Peyer's patch (tissue), 4 donors: ENCODE data around the gene TBL3. TPM values are rescaled to one million over a fixed set of nuclear protein-coding genes. Genes with fewer than 3 reads are reported as not detected.

Experiments used
- DNase-seq, 3 donors: peaks; one replicate each; pipeline ENCODE4 v3.0.0-alpha.2; 2017 to 2019
- H3K27ac ChIP-seq, 4 donors: fragments of 200-600 bp; sonication (generic); one replicate each; pipeline ENCODE4 v1.5.1; 2016 to 2019
- H3K27me3 ChIP-seq, 2 donors: fragments of 200-600 bp; sonication (generic); one replicate each; pipeline ENCODE4 v1.5.1; 2019
- H3K36me3 ChIP-seq, 3 donors: fragments of 200-600 bp; sonication (generic); one replicate each; pipeline ENCODE4 v1.5.1; 2016 to 2019
- H3K4me1 ChIP-seq, 4 donors: fragments of 200-600 bp; sonication (generic); one replicate each; pipeline ENCODE4 v1.5.1; 2016 to 2019
- H3K4me3 ChIP-seq, 4 donors: fragments of 200-600 bp; sonication (generic); 1 replicate in 3 of 4; 2 replicates in 1 of 4; pipeline ENCODE4 v1.5.1; 2016 to 2019; ENCODE audit warnings: mild to moderate bottlenecking in 1 of 4
- H3K9me3 ChIP-seq, 4 donors: fragments of 200-600 bp; sonication (generic); one replicate each; pipeline ENCODE4 v1.5.1; 2016 to 2019; ENCODE audit warnings: mild to moderate bottlenecking in 1 of 4
- CTCF ChIP-seq, 6 experiments: fragments of 450-650 bp in 4 of 6; fragments of 200-600 bp in 2 of 6; sonication (generic) in 1 of 6; IDR thresholded peaks; one replicate each; pipeline ENCODE4 v1.5.1; 2017 to 2019; ENCODE audit warnings: antibody characterized with exemption in 6 of 6, mild to moderate bottlenecking in 3 of 6, moderate library complexity in 1 of 6
- POLR2A ChIP-seq, 2 donors: fragments of 450-650 bp; IDR thresholded peaks; one replicate each; pipeline ENCODE4 v1.5.1; 2017; ENCODE audit warnings: antibody characterized with exemption in 2 of 2, mild to moderate bottlenecking in 2 of 2, moderate library complexity in 2 of 2
- total RNA-seq, 4 donors: library from RNA; depleted of rRNA; stranded (reverse); fragments of >200 nt; gene quantifications; one replicate each; pipeline ENCODE4 v1.1.0, GENCODE V29; 2016

TBL3 gene
- total RNA-seq, 4 donors from 2014 or later: 19.8 to 50.8 (median 39.1) TPM

- Histone ChIP-seq H3K27me3 (peaks cover 0 to 18% of the 10 kb centered on the region in 2 donors), H3K27ac (no peak overlapping the region), H3K4me3 (peak overlapping the region in 2 of 4 donors; percentile 7 to 16), H3K9me3 (no peaks in the 10 kb centered on the region), H3K4me1 (peaks cover 4 to 31% (median 13%) of the 10 kb centered on the region in 4 donors), H3K36me3 (no peaks in the 10 kb centered on the region)
- no peak for TF ChIP-seq POLR2A (IDR thresholded peaks at IDR 0.05)
- no peak for TF ChIP-seq CTCF (IDR thresholded peaks at IDR 0.05)
- no peak for DNase-seq
Measured at GRCh38 chr16:2019921-2020831, 48.3 kb downstream of the TBL3 start.

- Histone ChIP-seq H3K36me3 (no peaks in the 10 kb centered on the region), H3K27me3 (peaks cover 0 to 18% of the 10 kb centered on the region in 2 donors), H3K27ac (peak overlapping the region in 2 of 4 donors; percentile 4 to 76), H3K4me1 (peaks cover 4 to 46% (median 19%) of the 10 kb centered on the region in 4 donors), H3K4me3 (peak overlapping the region in 3 of 4 donors; percentile 13 to 43 (median 40)), H3K9me3 (no peaks in the 10 kb centered on the region)
- TF ChIP-seq POLR2A (IDR thresholded peaks at IDR 0.05) (no peak), CTCF (IDR thresholded peaks at IDR 0.05) (no peak)
- DNase-seq: no peak
Measured at GRCh38 chr16:2022723-2023091, 50.9 kb downstream of the TBL3 start.

GRCh38 chr16:2023092-2024031 is 51.5 kb downstream of the TBL3 start:
- H3K9me3 ChIP-seq: no peaks in the 10 kb centered on the region
- TF ChIP-seq CTCF (IDR thresholded peaks at IDR 0.05) (peak; percentile 97 to 99 (median 99)), POLR2A (IDR thresholded peaks at IDR 0.05) (peak in 1 of 2 donors; percentile 41)
- H3K36me3 ChIP-seq: no peaks in the 10 kb centered on the region
- DNase-seq: peak; percentile 90 to 99 (median 97)
- peaks cover 0 to 18% of the 10 kb centered on the region in 2 donors for H3K27me3 ChIP-seq
- peak overlapping the region; percentile 13 to 43 (median 28) for H3K4me3 ChIP-seq
- H3K4me1 ChIP-seq: peaks cover 4 to 52% (median 19%) of the 10 kb centered on the region in 4 donors
- H3K27ac ChIP-seq: peak overlapping the region; percentile 44 to 80 (median 68)

GRCh38 chr16:2024032-2024420 is 52.2 kb downstream of the TBL3 start:
- DNase-seq: no peak
- Histone ChIP-seq H3K9me3 (no peaks in the 10 kb centered on the region), H3K4me1 (peaks cover 4 to 58% (median 19%) of the 10 kb centered on the region in 4 donors), H3K27ac (peak overlapping the region; percentile 44 to 80 (median 68)), H3K27me3 (peaks cover 0 to 18% of the 10 kb centered on the region in 2 donors), H3K36me3 (no peaks in the 10 kb centered on the region), H3K4me3 (no peak overlapping the region)
- no peak for TF ChIP-seq POLR2A (IDR thresholded peaks at IDR 0.05)
- TF ChIP-seq CTCF (IDR thresholded peaks at IDR 0.05): no peak

- Histone ChIP-seq H3K4me3 (no peak overlapping the region), H3K27me3 (peaks cover 0 to 7% of the 10 kb centered on the region in 2 donors), H3K27ac (no peak overlapping the region), H3K36me3 (no peaks in the 10 kb centered on the region), H3K4me1 (peaks cover 4 to 53% (median 15%) of the 10 kb centered on the region in 4 donors), H3K9me3 (no peaks in the 10 kb centered on the region)
- no peak for DNase-seq
- TF ChIP-seq CTCF (IDR thresholded peaks at IDR 0.05): no peak
Measured at GRCh38 chr16:2025251-2025650, 53.4 kb downstream of the TBL3 start.
